ENCODE results near the gene TMA7B. TPM values are rescaled to one million over a fixed set of nuclear protein-coding genes. Genes with fewer than 3 reads are reported as not detected.
A peak's percentile ranks its signal among the peaks of the same experiment; 100 is the strongest.
"Not testable (repeated sequence)": the region's sequence is repeated elsewhere in the genome, so short reads cannot be mapped to it uniquely, and the experiment has no call there.

Gene TMA7B
- total RNA-seq, 1 donor from 2014 or later = not detected

DNA sequence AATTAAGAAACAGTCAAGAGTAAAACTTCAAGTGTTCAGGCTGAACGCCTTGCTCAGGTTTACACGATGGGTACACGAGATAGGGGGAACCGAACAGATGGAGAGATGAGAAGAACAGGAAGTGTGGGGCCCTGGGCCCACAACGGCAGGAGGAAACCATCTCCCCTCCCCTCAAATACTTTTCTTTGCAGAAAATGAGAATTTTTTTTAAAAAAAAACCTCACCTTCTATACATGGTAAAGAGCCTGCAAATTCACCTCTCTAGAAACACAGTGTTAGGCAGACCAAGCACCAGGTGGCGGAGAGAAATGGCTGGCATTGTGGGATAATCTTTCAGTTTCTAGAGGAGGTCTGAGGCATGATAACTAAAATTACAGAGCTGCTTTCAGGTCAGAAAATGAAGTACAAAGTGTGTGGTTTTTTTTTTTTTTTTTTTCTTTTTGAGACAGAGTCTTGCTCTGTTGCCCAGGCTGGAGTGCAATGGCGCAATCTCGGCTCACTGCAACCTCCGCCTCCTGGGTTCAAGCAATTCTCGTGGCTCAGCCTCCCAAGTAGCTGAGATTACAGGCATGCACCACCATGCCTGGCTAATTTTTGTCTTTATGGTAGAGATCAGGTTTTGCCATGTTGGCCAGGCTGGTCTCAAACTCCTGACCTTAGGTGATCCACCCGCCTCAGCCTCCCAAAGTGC lies 8.4 kb upstream of the TMA7B start:
- not testable (repeated sequence) for ATAC-seq; DNase-seq (ENCODE audit: low spot score)

DNA sequence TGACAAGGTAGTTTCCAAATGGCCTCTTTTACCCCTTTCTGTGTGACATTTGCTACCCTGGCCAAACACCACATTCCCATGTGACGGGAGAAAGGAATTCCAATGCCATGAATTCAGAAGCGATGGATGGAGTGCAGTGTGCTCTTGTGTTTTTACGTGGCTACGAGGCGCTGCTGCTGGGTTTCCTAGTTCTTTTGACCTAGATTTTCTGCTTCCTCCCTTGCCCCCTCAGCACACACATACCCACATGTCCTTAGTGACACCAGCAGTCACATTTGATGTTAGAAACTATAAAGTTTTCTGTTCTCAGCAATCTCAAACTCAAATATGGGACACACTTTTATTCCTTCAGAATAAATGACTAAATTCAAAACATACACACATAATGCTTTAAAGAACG lies 7.8 kb upstream of the TMA7B start:
- ATAC-seq = no peak
- no peak for DNase-seq (ENCODE audit: low spot score)

DNA sequence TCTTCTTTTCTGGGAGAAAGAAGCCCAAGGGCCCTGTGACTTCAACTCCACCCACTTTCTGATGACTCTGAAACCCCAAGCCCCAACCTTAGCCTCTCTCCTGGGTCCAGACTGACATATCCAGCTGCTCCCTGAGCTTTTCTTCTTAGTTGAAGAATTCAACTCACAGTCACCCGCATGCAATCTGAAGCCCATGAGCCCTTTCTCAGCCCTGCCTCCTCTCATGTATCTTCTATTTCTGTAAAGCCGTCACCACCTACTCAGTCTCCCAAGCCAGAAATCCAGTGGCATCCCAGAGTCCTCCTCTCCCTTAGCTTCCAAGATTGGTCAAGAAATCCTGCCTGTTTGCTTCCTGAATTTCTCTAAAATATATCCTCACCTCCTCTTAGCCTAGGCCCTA lies 7.1 kb upstream of the TMA7B start:
- ATAC-seq = no peak
- DNase-seq (ENCODE audit: low spot score) = no peak

DNA sequence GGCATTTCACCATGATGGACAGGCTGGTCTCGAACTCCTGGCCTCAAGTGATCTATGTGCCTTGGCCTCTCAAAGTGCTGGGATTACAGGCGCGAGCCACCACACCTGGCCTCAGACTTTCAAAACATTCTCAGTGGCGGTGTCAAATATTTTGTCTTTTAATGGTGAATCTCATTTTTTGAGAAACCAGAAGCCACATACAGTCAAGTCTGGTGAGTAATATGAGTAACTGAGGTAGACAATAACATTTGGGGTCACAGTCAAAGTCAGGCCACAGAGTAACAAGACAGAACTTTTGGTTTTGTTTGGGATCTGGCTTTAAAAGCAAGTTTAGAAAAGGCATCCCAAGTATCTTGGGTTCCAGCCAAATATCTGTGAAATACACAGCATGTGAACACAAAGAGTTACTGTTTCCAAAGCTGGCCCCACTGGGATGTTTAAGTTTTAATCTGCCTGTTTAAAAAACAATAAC lies 5.6 kb upstream of the TMA7B start:
- ATAC-seq = no peak
- DNase-seq (ENCODE audit: low spot score) = no peak

DNA sequence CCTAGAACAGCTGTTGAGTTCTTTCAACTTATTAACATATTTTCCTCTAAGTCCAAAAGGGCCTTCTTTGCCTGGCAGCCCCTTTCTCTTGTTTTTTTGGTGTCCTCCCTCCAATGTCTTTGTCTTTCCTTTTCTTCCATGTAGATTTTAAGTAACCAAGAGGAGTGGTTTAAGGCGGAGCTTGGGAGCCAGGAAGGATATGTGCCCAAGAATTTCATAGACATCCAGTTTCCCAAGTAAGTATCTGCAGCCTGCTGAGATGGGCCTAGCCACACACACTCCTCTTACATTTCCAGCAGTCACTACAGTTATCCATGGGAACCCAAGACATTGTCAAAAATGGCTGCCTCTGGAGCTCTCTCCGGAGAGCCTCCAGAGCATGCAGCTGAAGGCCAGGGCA lies 4.5 kb upstream of the TMA7B start:
- ATAC-seq (no peak), DNase-seq (ENCODE audit: low spot score) (no peak)

GRCh38 chr22:39956932-39957664 lies 3.1 kb upstream of the TMA7B start:
- DNase-seq (ENCODE audit: low spot score) = no peak
- ATAC-seq = no peak

DNA sequence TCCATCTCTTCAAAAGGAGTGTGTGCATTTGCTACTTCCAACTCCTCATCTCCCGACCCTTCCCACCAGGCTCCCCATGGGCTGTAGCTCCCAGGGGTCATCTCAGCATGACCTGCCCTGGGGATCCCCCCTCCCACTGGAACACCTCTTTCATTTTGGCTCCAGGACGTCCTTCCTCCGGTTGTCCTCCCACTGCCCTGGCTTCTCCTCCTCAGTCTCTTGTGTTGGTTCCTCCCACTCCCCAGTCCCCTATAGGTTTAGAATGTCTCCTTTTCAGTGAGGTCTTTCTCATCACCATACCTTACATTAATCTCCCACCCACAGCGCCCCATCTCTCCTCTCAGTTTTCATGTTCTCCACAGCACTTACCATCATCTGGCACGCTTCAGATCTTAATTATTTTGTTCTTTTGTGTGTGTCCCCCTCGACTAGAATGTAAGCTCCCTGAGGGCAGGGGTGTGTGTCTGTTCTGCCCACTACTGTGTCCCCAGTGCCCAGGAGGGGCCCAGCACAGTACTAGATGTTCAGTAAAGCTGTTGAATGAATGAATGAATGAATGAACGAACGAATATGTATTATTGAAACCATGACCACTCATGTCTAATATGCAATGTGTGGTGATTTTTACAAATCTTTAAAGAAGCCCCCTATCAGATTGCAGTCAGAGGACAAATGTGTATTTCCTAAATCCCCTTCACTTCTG lies 2.0 kb upstream of the TMA7B start:
- DNase-seq (ENCODE audit: low spot score) = no peak
- ATAC-seq = no peak

DNA sequence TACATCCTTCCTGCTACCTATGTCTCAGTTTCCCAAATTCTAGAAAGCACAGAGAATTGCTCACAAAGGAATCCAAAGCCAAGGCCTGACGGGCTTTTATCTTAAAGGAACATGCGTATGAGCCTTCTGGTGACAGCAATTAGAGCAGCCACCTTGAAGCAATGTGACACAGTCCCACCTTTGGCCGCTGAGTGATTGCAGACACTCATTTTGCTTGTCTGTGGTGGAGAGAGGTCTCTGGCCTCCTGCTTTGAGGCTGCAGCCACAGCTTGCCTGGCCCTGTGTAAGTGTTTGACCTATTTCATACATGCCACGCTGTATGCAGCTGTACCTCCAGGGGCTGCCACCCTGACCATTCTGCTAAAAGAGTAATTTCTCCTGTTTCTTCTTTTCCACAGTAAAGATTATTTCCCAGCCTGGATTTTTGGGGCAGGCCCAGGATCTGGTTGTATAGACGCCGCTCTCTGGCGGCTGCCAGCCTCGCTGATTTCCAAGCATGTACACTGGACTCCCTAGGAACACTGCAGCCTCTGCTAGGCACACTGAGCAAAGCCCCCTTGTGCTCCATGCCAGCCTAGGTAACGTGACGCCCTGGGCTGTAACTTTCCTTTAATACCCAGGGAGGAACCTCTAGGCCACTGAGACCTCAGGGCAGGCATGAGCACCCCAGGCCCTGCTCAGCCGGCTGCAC lies 1.1 kb upstream of the TMA7B start:
- ATAC-seq = no peak
- DNase-seq (ENCODE audit: low spot score) = no peak

DNA sequence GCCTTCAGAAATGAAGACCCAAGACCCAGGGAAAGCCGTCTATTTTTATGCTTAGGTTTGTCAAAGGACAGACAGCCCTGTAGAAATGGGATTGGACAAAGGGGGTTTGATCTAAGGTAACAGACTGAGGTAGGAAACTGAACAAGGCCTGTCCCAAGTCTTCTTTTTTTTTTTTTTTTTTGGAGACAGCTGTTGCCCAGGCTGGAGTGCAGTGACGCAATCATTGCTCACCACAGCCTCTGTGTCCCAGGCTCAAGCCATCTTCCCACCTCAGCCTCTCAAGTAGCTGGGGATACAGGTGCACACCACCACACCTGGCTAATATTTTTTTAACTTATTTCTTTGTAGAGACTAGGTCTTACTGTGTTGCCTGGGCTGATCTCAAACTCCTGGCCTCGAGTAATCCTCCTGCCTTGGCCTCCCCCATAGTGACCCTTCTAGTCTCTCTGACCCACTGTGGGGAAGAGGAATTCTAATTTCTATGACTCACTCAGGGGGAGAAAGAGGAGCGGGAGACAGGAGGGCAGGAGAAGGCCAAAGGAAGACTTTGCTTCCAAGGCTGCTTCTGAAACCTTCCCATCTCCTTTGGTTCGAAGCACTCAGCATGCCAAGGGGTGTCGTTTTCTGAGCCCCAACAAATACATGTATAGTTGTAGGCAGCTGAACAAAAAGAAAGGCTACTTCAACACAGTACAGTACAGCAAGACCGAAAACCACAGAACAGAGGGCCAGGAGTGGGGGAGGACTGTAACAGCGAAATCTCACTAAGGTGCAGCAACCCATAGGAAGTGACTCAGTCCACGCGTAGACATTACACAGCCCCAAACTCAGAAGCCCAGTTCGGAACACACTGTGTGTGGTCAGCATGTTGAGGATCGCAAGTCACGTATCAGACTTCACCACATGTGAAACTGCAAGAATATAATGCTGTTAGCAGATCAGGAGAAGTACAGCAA lies 872 bp downstream of the TMA7B start:
- ATAC-seq (no peak), DNase-seq (ENCODE audit: low spot score) (no peak)

DNA sequence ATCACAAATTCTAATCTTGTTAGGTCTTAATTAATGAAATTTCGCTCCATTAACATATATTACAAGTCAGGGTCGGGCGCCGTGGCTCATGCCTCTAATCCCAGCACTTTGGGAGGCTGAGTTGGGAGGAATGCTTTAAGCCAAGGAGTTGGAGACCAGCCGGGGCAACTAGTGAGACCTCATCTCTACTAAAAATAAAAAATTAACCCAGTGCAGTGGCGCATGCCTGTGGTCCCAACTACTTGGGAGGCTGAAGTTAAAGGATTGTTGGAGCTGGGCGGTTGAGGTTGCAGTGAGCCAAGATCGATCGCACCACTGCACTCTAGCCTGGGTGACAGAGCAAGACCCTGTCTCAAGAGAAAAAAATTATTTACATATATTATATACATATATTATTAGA lies 1.9 kb downstream of the TMA7B start:
- DNase-seq (ENCODE audit: low spot score) (no peak), ATAC-seq (no peak)

DNA sequence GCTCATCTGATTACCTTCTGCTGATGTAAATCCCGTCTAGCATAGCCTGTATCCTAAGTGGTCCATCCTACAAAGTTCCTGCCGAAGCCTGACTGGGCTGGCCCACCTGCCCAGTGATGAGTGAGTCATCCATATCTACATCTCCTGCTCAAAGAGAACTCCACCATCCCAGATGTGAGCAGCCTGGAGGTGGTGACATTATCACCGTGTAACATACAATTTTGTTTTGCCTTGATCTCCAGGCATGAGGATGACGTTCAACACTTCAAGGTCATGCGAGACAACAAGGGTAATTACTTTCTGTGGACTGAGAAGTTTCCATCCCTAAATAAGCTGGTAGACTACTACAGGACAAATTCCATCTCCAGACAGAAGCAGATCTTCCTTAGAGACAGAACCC lies 5.6 kb downstream of the TMA7B start:
- ATAC-seq = no peak
- no peak for DNase-seq (ENCODE audit: low spot score)

DNA sequence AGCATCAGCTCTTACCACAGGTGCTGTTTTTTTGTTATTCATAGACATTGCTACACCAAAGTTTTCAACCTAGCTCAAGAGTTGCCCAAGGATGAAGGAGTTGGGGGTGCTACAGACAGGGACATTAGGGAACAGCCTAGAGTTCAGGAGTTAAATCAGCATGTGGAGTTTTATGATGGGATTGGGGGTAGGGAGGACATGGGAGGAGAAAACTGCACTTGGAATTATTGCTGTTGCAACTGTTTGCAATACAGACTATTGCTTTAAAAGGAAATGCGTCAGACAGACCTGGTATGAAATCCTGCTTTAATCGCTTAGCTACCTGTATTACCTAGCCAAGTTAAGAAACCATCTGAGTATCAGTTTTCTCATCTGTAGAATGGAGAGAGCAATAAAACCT lies 6.3 kb downstream of the TMA7B start:
- ATAC-seq = peak; percentile 35
- DNase-seq (ENCODE audit: low spot score) = no peak

DNA sequence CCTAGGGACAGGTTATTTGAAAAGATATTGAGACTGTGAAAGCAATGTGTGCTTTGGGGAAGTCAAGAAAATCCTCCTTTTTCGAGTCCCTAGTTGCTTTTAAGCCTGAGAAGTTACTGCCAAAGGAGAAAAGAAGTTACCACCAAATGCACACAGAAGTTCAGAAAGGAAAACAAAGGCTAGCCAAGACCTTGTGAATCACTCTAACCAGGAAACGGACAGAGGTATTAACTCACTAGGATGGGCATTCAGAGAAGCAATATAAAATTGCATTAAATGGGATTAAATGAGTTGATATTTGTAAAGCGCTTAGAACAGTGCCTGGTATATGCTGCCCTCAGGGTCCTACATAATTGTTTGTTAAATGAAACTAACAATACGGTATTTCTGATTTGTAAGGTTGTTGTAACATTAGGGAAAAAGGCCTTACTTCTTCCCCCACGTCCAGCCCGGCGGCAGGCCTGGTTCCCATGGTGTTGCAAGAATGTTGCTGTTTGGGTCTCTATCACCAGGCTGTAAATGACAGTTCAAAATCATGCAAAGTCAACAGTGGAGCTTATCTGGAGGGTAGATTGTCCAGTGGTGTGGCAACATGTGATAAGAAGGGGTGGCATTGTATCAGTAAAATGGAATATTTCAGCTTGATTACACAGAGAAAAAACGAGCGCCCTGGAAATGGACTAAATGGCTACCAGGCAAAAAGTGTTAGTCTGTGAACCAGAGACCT lies 7.1 kb downstream of the TMA7B start:
- no peak for DNase-seq (ENCODE audit: low spot score)
- peak; percentile 67 for ATAC-seq

DNA sequence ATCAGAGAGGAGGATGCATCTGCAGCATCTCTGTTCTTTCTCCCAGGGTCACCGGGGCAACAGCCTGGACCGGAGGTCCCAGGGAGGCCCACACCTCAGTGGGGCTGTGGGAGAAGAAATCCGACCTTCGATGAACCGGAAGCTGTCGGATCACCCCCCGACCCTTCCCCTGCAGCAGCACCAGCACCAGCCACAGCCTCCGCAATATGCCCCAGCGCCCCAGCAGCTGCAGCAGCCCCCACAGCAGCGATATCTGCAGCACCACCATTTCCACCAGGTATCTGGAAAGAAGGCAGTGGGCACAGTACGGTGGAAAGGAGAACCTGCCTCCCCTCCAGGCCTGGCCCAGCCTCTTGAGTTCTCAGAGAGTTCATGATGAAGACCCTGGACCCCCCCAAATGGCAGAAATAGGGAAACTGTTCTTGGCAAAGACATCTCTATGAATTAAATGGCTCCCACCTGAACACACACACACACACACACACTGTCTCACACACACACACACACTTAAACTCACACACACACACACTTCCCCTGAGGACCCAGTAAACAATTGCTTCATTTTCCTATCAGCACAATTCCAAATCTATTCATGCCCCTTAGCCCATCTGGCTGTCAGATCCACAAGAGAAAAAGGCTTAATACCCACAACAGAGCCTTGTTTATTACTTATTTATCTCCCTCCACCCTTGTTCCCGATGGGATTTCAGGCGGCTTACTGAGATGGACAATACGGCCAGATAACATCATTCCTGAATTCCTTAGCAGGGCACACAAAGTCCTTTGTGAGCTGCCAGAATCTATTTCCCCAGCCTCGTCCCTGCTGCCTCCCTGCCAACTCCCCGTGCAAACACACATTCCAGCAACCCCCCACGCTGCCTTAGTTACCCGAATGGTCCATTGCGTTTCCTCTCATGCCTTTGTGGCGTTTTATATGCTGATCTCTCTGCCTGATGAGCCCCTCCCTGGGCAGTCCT lies 8.1 kb downstream of the TMA7B start:
- ATAC-seq (peak; percentile 77), DNase-seq (ENCODE audit: low spot score) (peak; percentile 60)

GRCh38 chr22:39970742-39971141 lies 10.5 kb downstream of the TMA7B start:
- ATAC-seq = no peak
- DNase-seq (ENCODE audit: low spot score) = no peak

DNA sequence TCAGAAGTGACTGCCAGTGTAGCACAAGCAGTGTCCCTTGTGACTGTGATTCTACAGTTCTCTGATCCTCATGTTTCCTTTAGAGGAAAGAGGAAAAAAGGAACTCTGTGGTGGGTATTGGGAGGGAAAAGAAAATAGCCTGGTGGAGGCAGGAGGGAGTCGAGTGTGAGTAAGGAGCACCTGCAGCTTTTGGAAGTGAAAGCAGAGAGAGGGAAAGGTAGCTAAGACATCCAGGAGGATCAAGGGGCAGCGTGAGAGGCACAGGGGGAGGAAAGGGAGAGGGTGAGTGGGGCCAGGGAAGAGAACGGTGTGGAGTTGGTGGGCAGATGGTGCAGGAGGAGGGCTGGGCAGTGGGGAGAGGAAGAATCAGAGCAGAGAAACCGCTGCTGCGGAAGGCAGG lies 12.4 kb downstream of the TMA7B start:
- ATAC-seq (no peak), DNase-seq (ENCODE audit: low spot score) (no peak)

GRCh38 chr22:39973656-39974055 lies 13.5 kb downstream of the TMA7B start:
- no peak for ATAC-seq
- DNase-seq (ENCODE audit: low spot score) = no peak

- ATAC-seq (no peak), DNase-seq (ENCODE audit: low spot score) (no peak)
Measured at GRCh38 chr22:39974065-39974464, 13.9 kb downstream of the TMA7B start.
